Kidney (tissue), 14 donors: Measurements from ENCODE around the gene CHST5. TPM values are rescaled to one million over a fixed set of nuclear protein-coding genes. Genes with fewer than 3 reads are reported as not detected.

Source experiments
- DNase-seq, 5 donors: peaks; one replicate each; pipeline ENCODE4 v3.0.0-alpha.2; 2013 to 2020
- FAIRE-seq: peaks from 2 replicates; lab custom pipeline; 2012; peaks lifted over from hg19 to GRCh38; lab: Jason Lieb, UNC
- H3K27ac ChIP-seq, 2 donors: one replicate each; pipeline ENCODE4 v1.7.0; 2013; ENCODE audit warnings: low read depth in 2 of 2, low read length in 2 of 2, inconsistent platforms in 1 of 2
- H3K27me3 ChIP-seq: one replicate; pipeline ENCODE4 v1.7.1; 2013; ENCODE audit warnings: low read length, inconsistent platforms; ENCODE audit not compliant: control insufficient read depth, insufficient read depth
- H3K36me3 ChIP-seq, 3 donors: one replicate each; pipeline versions ENCODE4 v1.7.0 to v1.7.1; 2013; ENCODE audit warnings: low read length in 3 of 3, control low read depth in 1 of 3, inconsistent platforms in 1 of 3; ENCODE audit not compliant: insufficient read depth in 3 of 3, control insufficient read depth in 2 of 3
- H3K4me1 ChIP-seq, 3 donors: one replicate each; pipeline versions ENCODE4 v1.7.0 to v1.7.1; 2013; ENCODE audit warnings: low read length in 3 of 3, inconsistent platforms in 1 of 3, low read depth in 1 of 3; ENCODE audit not compliant: control insufficient read depth in 2 of 3, insufficient read depth in 2 of 3
- H3K4me3 ChIP-seq, 3 donors: one replicate each; pipeline versions ENCODE4 v1.7.0 to v1.8.1; 2013; ENCODE audit warnings: low read length in 3 of 3, control low read depth in 1 of 3, inconsistent platforms in 1 of 3
- H3K9ac ChIP-seq, 3 donors: one replicate each; pipeline versions ENCODE4 v1.7.0 to v1.7.1; 2013; ENCODE audit warnings: low read length in 3 of 3, control low read depth in 1 of 3, inconsistent platforms in 1 of 3
- H3K9me3 ChIP-seq, 3 donors: one replicate each; pipeline versions ENCODE4 v1.7.0 to v1.7.1; 2013; ENCODE audit warnings: low read length in 3 of 3, control low read depth in 1 of 3, inconsistent platforms in 1 of 3; ENCODE audit not compliant: control insufficient read depth in 2 of 3, insufficient read depth in 1 of 3
- CTCF ChIP-seq: IDR thresholded peaks from 3 replicates; pipeline ENCODE4 v1.5.1; 2012; ENCODE audit warnings: mild to moderate bottlenecking, moderate library complexity, borderline replicate concordance; ENCODE audit not compliant: insufficient read depth; ENCODE audit errors: extremely low read depth
- intact Hi-C: fragments of 100-400 bp; cut with DNase I; formaldehyde crosslinking; loops from one replicate; pipeline ENCODE4 v1.11.1; 2022
- polyA plus RNA-seq: library from polyadenylated mRNA; stranded (reverse); fragments of 350-450 nt; fragmentation: Illumina TruSeq; extraction: RNeasy Lipid Tissue Mini Kit (QIAGEN cat#74804); gene quantifications from one replicate; pipeline ENCODE4 v1.2.3, GENCODE V29; 2014; ENCODE audit warnings: low read depth, low replicate concordance; ENCODE audit not compliant: insufficient read depth
- total RNA-seq: library from RNA; stranded (reverse); fragmentation: NEBNext Ultra II Directional; extraction: Animal tissue kit (Norgen Biotek cat#: 25700); gene quantifications from one replicate; pipeline ENCODE4 v1.2.1, GENCODE V29; 2021
- donor health status: control.
- donor health status: control.
- donor health status: control.
- donor health status: control.
- donor health status: control.
- donor health status: DM: yes; HTN: yes; CAD: no.
- donor health status: Normal renal cell carcinoma (clear cell type).

Gene CHST5
- total and polyA plus RNA-seq, 2 donors from 2014 or later, result 0.13 to 0.28 TPM

- H3K4me3 ChIP-seq, result peak overlapping the region; percentile 75 to 96 (median 96)
- intact Hi-C loops, result no loop called here
- no peaks in the 10 kb centered on the region for H3K27me3 ChIP-seq
- TF ChIP-seq CTCF, result no peak
- no peaks in the 10 kb centered on the region for H3K9me3 ChIP-seq
- DNase-seq (no peak), FAIRE-seq (no peak)
- peak overlapping the region in 2 of 3 donors; percentile 85 to 92 for H3K9ac ChIP-seq
- peak overlapping the region; percentile 18 to 73 for H3K27ac ChIP-seq
- H3K36me3 ChIP-seq, result peaks cover 6 to 28% (median 10%) of the 10 kb centered on the region in 3 donors
- H3K4me1 ChIP-seq, result peaks cover 2 to 13% (median 4%) of the 10 kb centered on the region in 3 donors
Observed at GRCh38 chr16:75565640-75566039, 29.7 kb upstream of the CHST5 start.

- no peaks in the 10 kb centered on the region for H3K9me3 ChIP-seq
- DNase-seq, result peak in 4 of 5 donors; percentile 19 to 53 (median 50)
- no peak overlapping the region for H3K9ac ChIP-seq
- FAIRE-seq, result no peak
- intact Hi-C loops, result no loop called here
- H3K36me3 ChIP-seq, result no peaks in the 10 kb centered on the region
- H3K27ac ChIP-seq, result no peak overlapping the region
- H3K4me1 ChIP-seq, result peaks cover 0 to 4% (median 0%) of the 10 kb centered on the region in 3 donors
- H3K27me3 ChIP-seq, result no peaks in the 10 kb centered on the region
- no peak overlapping the region for H3K4me3 ChIP-seq
- TF ChIP-seq CTCF, result no peak
Observed at GRCh38 chr16:75559564-75560372, 23.9 kb upstream of the CHST5 start.

GRCh38 chr16:75558846-75559401, 23.0 kb upstream of the CHST5 start:
- H3K4me1 ChIP-seq, result peaks cover 0 to 4% (median 0%) of the 10 kb centered on the region in 3 donors
- H3K9ac ChIP-seq, result no peak overlapping the region
- no peaks in the 10 kb centered on the region for H3K27me3 ChIP-seq
- intact Hi-C loops, result no loop called here
- no peaks in the 10 kb centered on the region for H3K36me3 ChIP-seq
- H3K4me3 ChIP-seq, result no peak overlapping the region
- DNase-seq (peak in 1 of 5 donors; percentile 6), FAIRE-seq (no peak)
- no peak for TF ChIP-seq CTCF
- no peaks in the 10 kb centered on the region for H3K9me3 ChIP-seq
- H3K27ac ChIP-seq, result no peak overlapping the region
